NCI-H2196 (cell line): Measurements from ENCODE around the gene FAM236C.
"Not testable (repeated sequence)": the region's sequence is repeated elsewhere in the genome, so short reads cannot be mapped to it uniquely, and the experiment has no call there.

Source experiments
- DNase-seq: peaks from one replicate; lab custom pipeline; 2025; ENCODE audit not compliant: unreplicated experiment; lab: John Stamatoyannopoulos, UW

Gene FAM236C

GRCh38 chrX:72912315-72912714 lies at the start of gene FAM236C:
TSS of gene FAM236C (plus strand) at chrX:72912615. CDS start at chrX:72912715, 100 bp downstream.
- not testable (repeated sequence) for DNase-seq

GRCh38 chrX:72882898-72883297 lies 29.5 kb upstream of the FAM236C start:
- not testable (repeated sequence) for DNase-seq

- DNase-seq = not testable (repeated sequence)
These were observed 22.7 kb upstream of the FAM236C start for GRCh38 chrX:72889740-72890139.

GRCh38 chrX:72916096-72916495 lies 3.7 kb downstream of the FAM236C start:
- not testable (repeated sequence) for DNase-seq

- DNase-seq = not testable (repeated sequence)
These were observed 19.9 kb downstream of the FAM236C start for GRCh38 chrX:72932283-72932682.

GRCh38 chrX:72936455-72936854 lies 24.0 kb downstream of the FAM236C start:
- DNase-seq = not testable (repeated sequence)

GRCh38 chrX:72936882-72937455 lies 24.6 kb downstream of the FAM236C start:
- not testable (repeated sequence) for DNase-seq

GRCh38 chrX:72937906-72938305 lies 25.5 kb downstream of the FAM236C start, which contains the start of gene FAM236A:
TSS of gene FAM236A (plus strand) at chrX:72938206. CDS start at chrX:72938263, 57 bp downstream.
- not testable (repeated sequence) for DNase-seq

GRCh38 chrX:72942272-72942671 lies 29.9 kb downstream of the FAM236C start:
- DNase-seq = not testable (repeated sequence)

GRCh38 chrX:72943035-72943818 lies 30.8 kb downstream of the FAM236C start:
- not testable (repeated sequence) for DNase-seq

GRCh38 chrX:72943819-72944169 lies 31.4 kb downstream of the FAM236C start, which contains the start of gene DMRTC1:
TSS of gene DMRTC1 (minus strand) at chrX:72943837. CDS start at chrX:72875694, 68,143 bp downstream.
- not testable (repeated sequence) for DNase-seq

GRCh38 chrX:72959971-72960370 lies 47.6 kb downstream of the FAM236C start:
- not testable (repeated sequence) for DNase-seq
